Calu3 (cell line): ENCODE data around the gene FOXN3. TPM values are rescaled to one million over a fixed set of nuclear protein-coding genes. Genes with fewer than 3 reads are reported as not detected.

Experiments used
- BruUV-seq: library from RNA; stranded (reverse); fragments of 400-500 nt; replicated peaks from 2 replicates; lab custom pipeline; 2021; lab: Mats Ljungman, UMichigan
- CTCF ChIA-PET: fragments of 300-600 bp; sonication (Branson Sonifier 250); formaldehyde crosslinking; loops from one replicate; lab custom pipeline; 2022; ENCODE audit warnings: antibody characterized with exemption; lab: Charles Lee
- DNase-seq: peaks from one replicate; pipeline ENCODE4 v3.0.0; 2022
- H3K27ac Mint-ChIP-seq: one replicate; pipeline ENCODE4 v1.8.0; 2022; ENCODE audit warnings: mixed read lengths; ENCODE audit not compliant: unreplicated experiment
- H3K27me3 Mint-ChIP-seq: one replicate; pipeline ENCODE4 v1.8.0; 2022; ENCODE audit warnings: mixed read lengths; ENCODE audit not compliant: unreplicated experiment
- H3K36me3 Mint-ChIP-seq: one replicate; pipeline ENCODE4 v1.8.0; 2022; ENCODE audit warnings: mild to moderate bottlenecking, moderate library complexity, mixed read lengths; ENCODE audit not compliant: insufficient read depth, unreplicated experiment
- H3K4me1 Mint-ChIP-seq: one replicate; pipeline ENCODE4 v1.8.0; 2022; ENCODE audit warnings: mild to moderate bottlenecking, low read depth, mixed read lengths; ENCODE audit not compliant: unreplicated experiment
- H3K4me3 Mint-ChIP-seq: one replicate; pipeline ENCODE4 v1.8.0; 2022; ENCODE audit warnings: mild to moderate bottlenecking, low read depth, moderate library complexity, mixed read lengths; ENCODE audit not compliant: unreplicated experiment
- H3K9me3 Mint-ChIP-seq: one replicate; pipeline ENCODE4 v1.8.0; 2022; ENCODE audit warnings: low read depth, mixed read lengths; ENCODE audit not compliant: unreplicated experiment
- intact Hi-C: fragments of 100-400 bp; cut with micrococcal nuclease; formaldehyde crosslinking; loops from one replicate; pipeline ENCODE4 v1.10.0; 2022; ENCODE audit not compliant: unreplicated experiment
- total RNA-seq: library from RNA; stranded (reverse); gene quantifications from 2 replicates; pipeline ENCODE4 v1.2.3, GENCODE V29; 2022
- TF ChIP-seq, protein P1 (sequence below): fragments of 200-600 bp; IDR thresholded peaks from one replicate; pipeline ENCODE4 v1.8.0; 2022; ENCODE audit warnings: antibody characterized with exemption; ENCODE audit not compliant: unreplicated experiment

Gene FOXN3
- total RNA-seq, 1 experiment from 2014 or later: 11.8 TPM

DNA sequence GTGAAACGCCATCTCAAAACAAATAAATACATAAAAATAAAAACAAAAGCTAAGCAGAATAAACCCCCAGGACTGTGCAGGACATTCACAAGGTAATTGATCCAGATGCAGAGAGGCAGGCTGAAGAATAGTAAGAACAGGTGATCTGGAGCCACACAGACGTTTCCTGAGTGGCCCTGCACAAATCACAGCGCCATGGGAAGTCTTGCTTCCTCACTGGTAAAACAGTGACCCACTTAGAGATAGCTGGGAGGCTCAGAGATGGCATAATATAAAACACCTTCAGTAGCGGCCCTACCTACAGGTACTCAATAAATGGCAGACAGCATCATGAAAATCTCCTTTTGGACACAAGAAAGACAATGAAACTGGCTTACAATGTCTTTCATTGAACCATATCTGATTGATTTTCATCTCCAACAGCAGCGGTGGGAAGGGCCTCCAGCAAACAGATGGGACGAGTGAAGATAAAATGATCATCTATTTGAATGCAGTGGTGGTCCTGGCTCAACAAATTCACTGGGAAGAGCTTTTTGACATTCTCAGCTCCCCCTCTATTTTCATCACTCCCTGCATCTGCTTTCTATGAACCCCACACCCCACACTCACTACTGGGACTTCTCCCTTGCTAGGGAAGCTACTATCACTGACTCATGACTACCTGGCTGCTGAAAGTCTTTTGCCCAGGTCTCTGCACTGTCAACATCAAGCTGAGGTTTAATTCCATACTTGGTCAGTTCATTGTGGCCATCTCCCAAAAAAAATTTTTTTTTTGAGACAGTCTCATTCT, 63.9 kb downstream of the FOXN3 start:
- H3K9me3 Mint-ChIP-seq: no peaks in the 10 kb centered on the region
- H3K4me3 Mint-ChIP-seq: no peak overlapping the region
- H3K27ac Mint-ChIP-seq: no peak overlapping the region
- no peaks in the 10 kb centered on the region for H3K4me1 Mint-ChIP-seq
- CTCF ChIA-PET: interaction anchor here (0.6 to 0.8 kb wide), 2 partner anchors 10 to 19 kb away, joined by 4 to 6 read pairs; no protein-coding TSS in a partner anchor
- no peaks in the 10 kb centered on the region for H3K36me3 Mint-ChIP-seq
- TF ChIP-seq, protein P1, sequence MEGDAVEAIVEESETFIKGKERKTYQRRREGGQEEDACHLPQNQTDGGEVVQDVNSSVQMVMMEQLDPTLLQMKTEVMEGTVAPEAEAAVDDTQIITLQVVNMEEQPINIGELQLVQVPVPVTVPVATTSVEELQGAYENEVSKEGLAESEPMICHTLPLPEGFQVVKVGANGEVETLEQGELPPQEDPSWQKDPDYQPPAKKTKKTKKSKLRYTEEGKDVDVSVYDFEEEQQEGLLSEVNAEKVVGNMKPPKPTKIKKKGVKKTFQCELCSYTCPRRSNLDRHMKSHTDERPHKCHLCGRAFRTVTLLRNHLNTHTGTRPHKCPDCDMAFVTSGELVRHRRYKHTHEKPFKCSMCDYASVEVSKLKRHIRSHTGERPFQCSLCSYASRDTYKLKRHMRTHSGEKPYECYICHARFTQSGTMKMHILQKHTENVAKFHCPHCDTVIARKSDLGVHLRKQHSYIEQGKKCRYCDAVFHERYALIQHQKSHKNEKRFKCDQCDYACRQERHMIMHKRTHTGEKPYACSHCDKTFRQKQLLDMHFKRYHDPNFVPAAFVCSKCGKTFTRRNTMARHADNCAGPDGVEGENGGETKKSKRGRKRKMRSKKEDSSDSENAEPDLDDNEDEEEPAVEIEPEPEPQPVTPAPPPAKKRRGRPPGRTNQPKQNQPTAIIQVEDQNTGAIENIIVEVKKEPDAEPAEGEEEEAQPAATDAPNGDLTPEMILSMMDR: no peak
- intact Hi-C loops: no loop called here
- BruUV-seq: no TSS peak
- DNase-seq: no peak
- H3K27me3 Mint-ChIP-seq: no peaks in the 10 kb centered on the region

DNA sequence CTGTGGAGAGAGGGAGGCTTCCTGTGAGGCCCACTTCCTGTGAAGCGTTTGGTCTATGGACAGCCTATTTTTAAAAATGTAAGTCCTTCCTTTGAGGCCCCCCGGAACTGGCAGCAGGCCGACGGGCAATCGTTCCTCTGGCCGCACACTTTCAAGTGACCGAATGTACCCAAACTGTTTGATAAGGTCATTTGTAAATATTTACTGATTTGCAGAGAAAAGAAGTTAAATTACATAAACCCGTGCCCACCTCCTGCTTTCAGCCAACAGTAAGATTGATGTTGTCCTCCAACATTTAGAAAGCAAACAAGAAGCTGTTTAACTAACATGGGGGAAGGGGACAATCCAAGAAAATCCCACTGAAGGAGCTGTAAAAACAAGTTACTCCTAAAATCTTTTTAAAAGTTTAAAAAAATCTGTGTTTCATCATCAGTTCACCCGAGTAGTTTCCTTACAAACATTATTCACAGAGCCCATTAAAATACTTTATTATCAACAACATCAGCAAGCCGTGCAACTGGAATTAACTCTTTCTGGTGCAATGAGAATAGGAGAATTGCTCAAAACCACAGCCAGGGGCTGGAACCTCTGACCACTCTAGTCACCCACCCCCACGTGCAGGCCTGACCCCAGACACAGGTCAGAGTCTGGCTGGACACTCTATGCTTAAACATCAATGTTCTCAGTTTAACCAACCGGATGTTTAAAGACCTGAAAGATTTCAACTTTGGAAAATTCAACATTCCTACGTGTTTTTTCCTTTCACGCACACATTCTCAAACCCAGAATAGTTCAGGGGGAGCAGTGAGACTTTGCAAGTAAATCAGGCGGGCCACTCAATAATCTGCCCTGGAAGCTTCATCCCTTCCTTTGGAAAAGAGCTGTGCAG, 65.3 kb downstream of the FOXN3 start:
- Mint-ChIP-seq H3K36me3 (no peaks in the 10 kb centered on the region), H3K27me3 (no peaks in the 10 kb centered on the region), H3K4me3 (no peak overlapping the region), H3K27ac (no peak overlapping the region), H3K9me3 (no peaks in the 10 kb centered on the region), H3K4me1 (no peaks in the 10 kb centered on the region)
- TF ChIP-seq, protein P1: no peak
- CTCF ChIA-PET: no interaction called here
- DNase-seq: no peak
- intact Hi-C loops: no loop called here
- no TSS peak for BruUV-seq

DNA sequence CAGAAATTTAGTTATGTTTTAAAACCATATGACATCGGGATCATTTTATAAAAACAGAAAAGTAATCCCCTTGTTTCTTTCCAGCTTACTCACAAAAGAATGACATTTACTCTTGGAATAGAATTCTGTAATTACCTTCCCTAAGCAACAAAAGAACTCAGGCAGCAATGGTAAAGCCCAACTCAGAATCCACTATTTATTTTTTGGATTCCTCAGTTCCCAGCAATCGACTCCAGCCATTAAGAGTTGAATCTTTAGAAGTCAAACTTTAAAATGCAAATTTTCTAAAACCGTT, 65.9 kb downstream of the FOXN3 start:
- no TSS peak for BruUV-seq
- Mint-ChIP-seq H3K27me3 (no peaks in the 10 kb centered on the region), H3K4me3 (no peak overlapping the region), H3K9me3 (no peaks in the 10 kb centered on the region), H3K4me1 (no peaks in the 10 kb centered on the region), H3K36me3 (no peaks in the 10 kb centered on the region), H3K27ac (no peak overlapping the region)
- TF ChIP-seq, protein P1: no peak
- no peak for DNase-seq
- intact Hi-C loops: no loop called here
- CTCF ChIA-PET: no interaction called here

DNA sequence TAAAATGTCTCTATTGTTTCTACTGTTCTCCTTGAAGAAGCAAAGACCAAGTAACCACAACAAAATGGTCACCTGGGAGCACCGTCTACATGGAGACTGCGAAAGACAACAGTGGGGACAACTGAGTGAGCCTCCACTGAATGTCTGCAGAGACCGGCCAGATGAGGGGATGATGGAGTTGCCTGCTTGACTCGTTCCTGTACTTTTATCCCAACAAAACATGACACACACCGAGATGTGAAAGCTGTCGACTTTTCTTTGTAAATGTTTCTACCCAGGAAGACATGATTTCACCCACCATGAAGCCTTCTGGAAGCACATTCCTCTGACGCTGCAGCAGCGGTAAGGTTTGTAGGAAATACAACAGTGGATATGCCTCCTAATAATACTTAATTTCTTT, 66.9 kb downstream of the FOXN3 start:
- CTCF ChIA-PET: no interaction called here
- H3K27me3 Mint-ChIP-seq: no peaks in the 10 kb centered on the region
- no peak overlapping the region for H3K4me3 Mint-ChIP-seq
- no peaks in the 10 kb centered on the region for H3K9me3 Mint-ChIP-seq
- intact Hi-C loops: no loop called here
- TF ChIP-seq, protein P1: no peak
- BruUV-seq: no TSS peak
- H3K36me3 Mint-ChIP-seq: no peaks in the 10 kb centered on the region
- H3K27ac Mint-ChIP-seq: no peak overlapping the region
- H3K4me1 Mint-ChIP-seq: no peaks in the 10 kb centered on the region
- DNase-seq: no peak
